Activated CD4-positive, alpha-beta T cell treated with anti-CD3 and anti-CD28 coated beads for 36 hours (primary cell): ENCODE results near the gene TRIM9. TPM values are rescaled to one million over a fixed set of nuclear protein-coding genes. Genes with fewer than 3 reads are reported as not detected.
A peak's percentile ranks its signal among the peaks of the same experiment; 100 is the strongest.

Experiments
- ATAC-seq: fragments of 200-7000 bp; cut with Tn5 transposase; one replicate; pipeline ENCODE4 v1.10.0; 2021; ENCODE audit warnings: mild to moderate bottlenecking, moderate library complexity
- CTCF ChIA-PET: fragments of 350-600 bp; sonication (Branson Sonifier 250); formaldehyde crosslinking; loops from one replicate; lab custom pipeline; 2021; ENCODE audit warnings: antibody characterized with exemption; lab: Charles Lee
- POLR2A ChIA-PET: fragments of 350-600 bp; sonication (Branson Sonifier 250); formaldehyde crosslinking; loops from one replicate; lab custom pipeline; 2021; ENCODE audit warnings: antibody characterized with exemption, inconsistent platforms; lab: Charles Lee
- DNase-seq: peaks from one replicate; pipeline ENCODE4 v3.0.0-alpha.2; 2020
- H3K27ac Mint-ChIP-seq: one replicate; pipeline ENCODE4 v1.8.0; 2021; ENCODE audit warnings: mixed read lengths
- H3K27me3 Mint-ChIP-seq: one replicate; pipeline ENCODE4 v1.8.0; 2021; ENCODE audit warnings: mixed read lengths
- H3K36me3 Mint-ChIP-seq: one replicate; pipeline ENCODE4 v1.8.0; 2021; ENCODE audit warnings: low read depth, mixed read lengths
- H3K4me1 Mint-ChIP-seq: one replicate; pipeline ENCODE4 v1.8.0; 2021; ENCODE audit warnings: mixed read lengths
- H3K4me3 Mint-ChIP-seq: one replicate; pipeline ENCODE4 v1.8.0; 2021; ENCODE audit warnings: mild to moderate bottlenecking, moderate library complexity, mixed read lengths
- H3K9me3 Mint-ChIP-seq: one replicate; pipeline ENCODE4 v1.8.0; 2021; ENCODE audit warnings: low read depth, mixed read lengths
- intact Hi-C, 2 experiments: fragments of 100-400 bp; cut with DNase I in 1 of 2; cut with micrococcal nuclease in 1 of 2; formaldehyde crosslinking; loops; one replicate each; pipeline versions ENCODE4 v1.14.2 to v1.15.1; 2022 to 2024; cut with DNase I, micrococcal nuclease
- total RNA-seq, 2 experiments: library from RNA; stranded (reverse); gene quantifications; one replicate each; pipeline ENCODE4 v1.2.3, GENCODE V29; 2021

Gene TRIM9
- total RNA-seq, 2 experiments from 2014 or later: 2.4 TPM

GRCh38 chr14:51022769-51023168 is 72.1 kb downstream of the TRIM9 start:
- H3K4me3 Mint-ChIP-seq: no peak overlapping the region
- no peak overlapping the region for H3K27ac Mint-ChIP-seq
- POLR2A ChIA-PET: no interaction called here
- H3K27me3 Mint-ChIP-seq: no peaks in the 10 kb centered on the region
- H3K4me1 Mint-ChIP-seq: no peaks in the 10 kb centered on the region
- no peaks in the 10 kb centered on the region for H3K36me3 Mint-ChIP-seq
- ATAC-seq: no peak
- intact Hi-C loops: no loop called here
- DNase-seq: no peak
- CTCF ChIA-PET: interaction anchor here (0.6 kb wide), 1 partner anchor 65 kb away, joined by 3 read pairs; no protein-coding TSS in a partner anchor
- H3K9me3 Mint-ChIP-seq: no peaks in the 10 kb centered on the region

DNA sequence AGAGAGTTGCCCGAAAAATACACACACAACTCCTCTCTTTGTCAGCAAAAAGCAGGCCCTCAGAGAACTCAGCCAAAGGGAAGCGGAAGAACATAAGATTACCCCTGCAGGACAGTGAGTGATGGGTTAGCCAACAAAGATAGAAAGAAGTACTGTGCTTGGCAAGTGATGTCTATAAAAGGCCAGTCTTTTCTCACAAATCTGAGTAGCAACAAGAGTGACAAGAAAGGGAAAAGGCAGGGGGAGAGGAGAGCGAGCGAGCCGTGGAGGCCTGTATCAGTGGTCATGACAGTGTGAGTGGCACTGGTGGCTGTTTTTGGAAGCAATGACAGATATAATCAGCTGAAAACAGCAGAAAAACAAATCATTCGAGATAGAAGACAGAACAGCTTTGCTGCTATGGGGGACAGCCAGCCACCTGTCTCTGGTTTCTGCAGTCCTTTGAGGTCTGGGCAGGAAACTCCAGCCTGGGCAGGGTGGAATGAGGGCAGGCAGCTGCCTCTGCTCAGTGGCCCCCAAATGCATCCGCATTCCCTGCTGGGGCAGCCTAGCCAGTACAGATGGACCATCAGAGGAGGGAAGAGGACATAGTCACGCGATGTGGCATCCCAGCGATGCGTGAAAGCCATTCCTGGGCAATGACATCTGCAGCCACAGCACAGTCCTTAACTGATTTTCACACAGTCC is 74.7 kb downstream of the TRIM9 start:
- ATAC-seq (no peak), DNase-seq (no peak)
- POLR2A ChIA-PET: no interaction called here
- no peaks in the 10 kb centered on the region for H3K36me3 Mint-ChIP-seq
- no peak overlapping the region for H3K27ac Mint-ChIP-seq
- no peaks in the 10 kb centered on the region for H3K4me1 Mint-ChIP-seq
- intact Hi-C loops: no loop called here
- no peak overlapping the region for H3K4me3 Mint-ChIP-seq
- CTCF ChIA-PET: no interaction called here
- H3K27me3 Mint-ChIP-seq: no peaks in the 10 kb centered on the region
- H3K9me3 Mint-ChIP-seq: no peaks in the 10 kb centered on the region

DNA sequence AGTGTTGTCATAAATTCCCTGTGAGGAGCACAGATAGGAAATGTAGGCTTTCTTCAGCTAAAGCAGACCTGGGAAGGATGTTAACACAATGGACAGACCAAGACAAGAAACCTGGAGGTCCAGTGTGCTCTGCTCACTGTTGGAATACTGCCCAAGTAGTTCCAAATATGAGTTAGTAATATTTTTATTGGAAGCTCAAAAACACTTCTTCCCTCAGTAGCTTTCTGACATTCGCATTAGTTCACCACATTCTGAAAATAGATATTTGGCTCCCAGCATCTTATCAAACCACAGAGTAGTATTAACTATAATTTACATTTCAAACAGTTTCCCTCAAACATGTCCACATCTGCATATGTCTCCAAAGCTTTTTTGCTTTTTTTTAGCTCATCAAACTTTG is 75.8 kb downstream of the TRIM9 start:
- CTCF ChIA-PET: interaction anchor here (1.0 kb wide), 1 partner anchor 8 kb away, joined by 3 read pairs; no protein-coding TSS in a partner anchor
- intact Hi-C loops: no loop called here
- no peak for ATAC-seq

DNA sequence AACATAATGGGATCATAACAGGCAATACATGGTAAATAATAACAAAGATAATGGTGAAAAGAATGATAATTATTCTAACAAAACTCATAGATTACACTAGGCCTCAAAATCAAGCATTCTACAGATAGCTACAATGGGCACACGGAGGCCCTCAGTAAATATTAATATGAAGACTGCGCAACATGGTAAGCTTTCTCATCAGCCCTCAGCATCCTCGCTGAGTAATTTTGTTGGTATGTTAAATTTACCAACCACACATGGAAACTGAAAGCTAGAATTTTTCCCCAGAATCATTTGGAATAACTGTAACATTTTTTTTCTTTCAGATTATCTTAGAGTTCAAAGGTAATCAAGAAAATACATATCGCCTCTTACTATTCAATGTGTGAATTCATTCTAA is 76.4 kb downstream of the TRIM9 start:
- ChIA-PET CTCF (no interaction called here), POLR2A (no interaction called here)
- Mint-ChIP-seq H3K36me3 (no peaks in the 10 kb centered on the region), H3K4me3 (no peak overlapping the region), H3K9me3 (no peaks in the 10 kb centered on the region), H3K4me1 (no peaks in the 10 kb centered on the region), H3K27me3 (no peaks in the 10 kb centered on the region), H3K27ac (no peak overlapping the region)
- no peak for DNase-seq
- intact Hi-C loops: no loop called here
- no peak for ATAC-seq

More for the DNA sequence above, 75.8 kb downstream of the TRIM9 start:
- Mint-ChIP-seq H3K9me3 (no peaks in the 10 kb centered on the region), H3K36me3 (no peaks in the 10 kb centered on the region), H3K4me3 (no peak overlapping the region), H3K4me1 (no peaks in the 10 kb centered on the region), H3K27ac (no peak overlapping the region), H3K27me3 (no peaks in the 10 kb centered on the region)
- POLR2A ChIA-PET: no interaction called here
- no peak for DNase-seq

DNA sequence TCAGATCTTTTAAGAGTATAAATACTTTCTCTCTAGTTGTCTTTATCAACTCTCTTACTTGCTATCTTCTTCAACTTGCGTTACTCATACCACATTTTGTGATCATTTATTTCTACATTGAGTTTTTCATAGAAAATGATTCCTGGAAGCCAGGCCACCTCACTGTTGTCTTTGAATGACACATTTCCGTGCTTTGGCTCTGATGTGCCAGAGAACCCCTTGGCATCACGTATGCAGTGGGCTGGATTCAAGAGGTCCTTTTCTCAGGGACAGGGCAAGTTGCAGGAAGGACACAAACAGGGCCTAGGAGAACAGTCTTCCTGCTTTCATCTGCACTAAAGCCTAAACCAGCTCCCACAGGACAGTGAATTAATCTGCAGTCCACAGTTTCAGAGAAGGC is 80.3 kb downstream of the TRIM9 start:
- POLR2A ChIA-PET: no interaction called here
- no peaks in the 10 kb centered on the region for H3K27me3 Mint-ChIP-seq
- DNase-seq (no peak), ATAC-seq (no peak)
- intact Hi-C loops: no loop called here
- no peaks in the 10 kb centered on the region for H3K9me3 Mint-ChIP-seq
- H3K36me3 Mint-ChIP-seq: no peaks in the 10 kb centered on the region
- no peak overlapping the region for H3K27ac Mint-ChIP-seq
- no peaks in the 10 kb centered on the region for H3K4me1 Mint-ChIP-seq
- no peak overlapping the region for H3K4me3 Mint-ChIP-seq
- CTCF ChIA-PET: no interaction called here

- Mint-ChIP-seq H3K36me3 (no peaks in the 10 kb centered on the region), H3K4me1 (no peaks in the 10 kb centered on the region), H3K27me3 (no peaks in the 10 kb centered on the region), H3K4me3 (no peak overlapping the region), H3K9me3 (no peaks in the 10 kb centered on the region), H3K27ac (no peak overlapping the region)
- ChIA-PET POLR2A (no interaction called here), CTCF (no interaction called here)
- intact Hi-C loops: no loop called here
- DNase-seq (no peak), ATAC-seq (no peak)
Measured at GRCh38 chr14:51014086-51014485, 80.8 kb downstream of the TRIM9 start.

DNA sequence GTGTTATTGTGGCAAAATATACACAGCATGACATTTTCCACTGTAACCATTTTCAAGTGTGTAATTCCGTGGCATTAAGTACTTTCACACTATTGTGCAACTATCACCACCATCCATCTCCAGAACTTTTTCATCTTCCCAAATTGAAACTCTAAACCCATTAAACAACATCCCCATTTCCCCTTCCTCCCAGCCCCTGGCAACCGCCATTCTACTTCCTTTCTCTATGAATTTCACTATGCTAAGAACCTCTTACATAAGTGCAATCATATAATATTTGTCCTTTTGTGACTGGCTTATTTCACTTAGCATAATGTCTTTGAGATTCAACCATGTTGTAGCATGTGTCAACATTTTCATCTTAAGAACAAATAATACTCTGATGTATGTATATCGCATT is 82.8 kb downstream of the TRIM9 start:
- H3K36me3 Mint-ChIP-seq: no peaks in the 10 kb centered on the region
- H3K27me3 Mint-ChIP-seq: no peaks in the 10 kb centered on the region
- no peak overlapping the region for H3K27ac Mint-ChIP-seq
- no peak overlapping the region for H3K4me3 Mint-ChIP-seq
- H3K4me1 Mint-ChIP-seq: no peaks in the 10 kb centered on the region
- ATAC-seq (no peak), DNase-seq (no peak)
- intact Hi-C loops: no loop called here
- no peaks in the 10 kb centered on the region for H3K9me3 Mint-ChIP-seq
- POLR2A ChIA-PET: no interaction called here
- CTCF ChIA-PET: no interaction called here

DNA sequence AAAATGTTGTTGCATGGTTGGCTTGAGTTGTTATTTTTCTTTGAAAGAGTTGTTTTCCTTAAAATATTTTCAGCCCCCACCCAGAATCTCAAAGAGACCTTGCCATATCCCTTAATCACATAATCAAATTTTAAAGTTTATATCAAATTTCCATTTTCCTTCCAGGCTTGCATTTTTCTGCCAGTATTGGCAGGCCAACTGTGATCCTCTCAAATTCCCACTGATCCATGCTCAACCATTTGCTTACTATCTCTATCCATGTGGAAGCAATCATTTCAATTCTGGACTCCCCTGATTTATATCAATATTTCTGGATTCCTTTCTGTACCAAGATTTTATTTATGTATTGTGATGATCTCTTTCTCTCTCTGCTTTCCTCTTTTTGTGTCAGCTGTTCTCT is 86.5 kb downstream of the TRIM9 start:
- H3K27ac Mint-ChIP-seq: peak overlapping the region; percentile 9
- no peaks in the 10 kb centered on the region for H3K36me3 Mint-ChIP-seq
- DNase-seq (no peak), ATAC-seq (no peak)
- no peaks in the 10 kb centered on the region for H3K4me1 Mint-ChIP-seq
- ChIA-PET POLR2A (no interaction called here), CTCF (no interaction called here)
- no peak overlapping the region for H3K4me3 Mint-ChIP-seq
- no peaks in the 10 kb centered on the region for H3K9me3 Mint-ChIP-seq
- H3K27me3 Mint-ChIP-seq: no peaks in the 10 kb centered on the region
- intact Hi-C loops: no loop called here

GRCh38 chr14:51006781-51007211 is 88.1 kb downstream of the TRIM9 start:
- intact Hi-C loops: no loop called here
- Mint-ChIP-seq H3K9me3 (no peaks in the 10 kb centered on the region), H3K27me3 (no peaks in the 10 kb centered on the region), H3K27ac (no peak overlapping the region), H3K4me1 (no peaks in the 10 kb centered on the region), H3K36me3 (no peaks in the 10 kb centered on the region), H3K4me3 (no peak overlapping the region)
- ChIA-PET CTCF (no interaction called here), POLR2A (interaction anchor here (0.8 kb wide), 1 partner anchor 47 kb away, joined by 3 read pairs; no protein-coding TSS in a partner anchor)
- no peak for DNase-seq
- ATAC-seq: no peak

DNA sequence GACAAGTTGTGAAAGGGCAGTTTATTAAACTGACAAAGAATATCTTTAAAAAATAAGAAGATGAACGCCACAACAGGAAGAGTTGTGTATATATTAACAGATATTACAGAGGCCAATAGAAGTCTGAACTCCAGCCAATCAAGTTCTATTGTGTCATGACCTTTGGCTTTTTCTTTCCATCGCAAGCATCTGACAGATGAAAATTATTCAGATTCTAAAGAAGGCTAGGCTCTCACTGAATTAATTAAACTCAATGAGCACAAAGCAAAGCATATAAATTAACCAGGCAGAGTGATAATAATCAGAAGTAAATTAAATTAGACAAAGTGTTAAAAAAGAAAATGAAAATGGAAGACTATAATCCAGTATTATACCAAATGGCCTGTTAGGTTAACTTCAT is 88.6 kb downstream of the TRIM9 start:
- no peaks in the 10 kb centered on the region for H3K27me3 Mint-ChIP-seq
- H3K27ac Mint-ChIP-seq: no peak overlapping the region
- DNase-seq (no peak), ATAC-seq (no peak)
- no peaks in the 10 kb centered on the region for H3K4me1 Mint-ChIP-seq
- no peaks in the 10 kb centered on the region for H3K9me3 Mint-ChIP-seq
- intact Hi-C loops: no loop called here
- no peak overlapping the region for H3K4me3 Mint-ChIP-seq
- H3K36me3 Mint-ChIP-seq: no peaks in the 10 kb centered on the region
- ChIA-PET CTCF (no interaction called here), POLR2A (interaction anchor here (0.8 kb wide), 1 partner anchor 47 kb away, joined by 3 read pairs; no protein-coding TSS in a partner anchor)

DNA sequence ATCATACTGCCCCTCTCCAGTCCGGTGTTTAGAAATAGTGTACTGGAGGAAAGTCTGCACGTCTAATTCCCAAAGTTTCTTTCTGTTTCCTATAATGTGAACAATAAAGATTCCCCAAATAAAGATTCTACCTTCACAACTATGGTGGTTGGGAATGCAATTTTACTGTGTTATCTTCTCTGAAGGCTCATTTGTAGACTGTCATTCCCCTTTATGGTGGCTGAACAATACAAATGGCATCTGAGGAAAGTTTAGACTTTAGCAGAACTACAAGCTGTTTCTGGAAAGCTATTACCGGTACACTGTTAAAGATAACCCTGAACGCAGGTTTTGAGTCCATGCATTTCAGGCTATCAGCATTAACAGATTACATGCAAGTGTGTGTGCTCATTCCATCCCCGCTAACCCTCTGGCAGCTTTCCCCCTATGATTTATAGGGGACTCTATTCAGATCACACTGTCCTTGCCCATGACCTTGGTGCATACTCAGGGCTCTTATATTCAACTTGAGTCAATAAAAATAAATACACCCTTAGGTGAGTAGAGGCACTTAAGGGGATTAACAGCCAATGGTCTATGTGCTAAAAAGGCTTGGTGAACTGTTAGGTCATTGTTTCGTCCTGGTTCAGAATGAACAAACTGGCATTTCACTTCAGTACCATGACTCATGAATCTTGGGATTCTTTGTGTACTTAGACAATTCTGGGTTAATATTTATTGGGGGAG is 89.9 kb downstream of the TRIM9 start:
- POLR2A ChIA-PET: no interaction called here
- no peaks in the 10 kb centered on the region for H3K9me3 Mint-ChIP-seq

DNA sequence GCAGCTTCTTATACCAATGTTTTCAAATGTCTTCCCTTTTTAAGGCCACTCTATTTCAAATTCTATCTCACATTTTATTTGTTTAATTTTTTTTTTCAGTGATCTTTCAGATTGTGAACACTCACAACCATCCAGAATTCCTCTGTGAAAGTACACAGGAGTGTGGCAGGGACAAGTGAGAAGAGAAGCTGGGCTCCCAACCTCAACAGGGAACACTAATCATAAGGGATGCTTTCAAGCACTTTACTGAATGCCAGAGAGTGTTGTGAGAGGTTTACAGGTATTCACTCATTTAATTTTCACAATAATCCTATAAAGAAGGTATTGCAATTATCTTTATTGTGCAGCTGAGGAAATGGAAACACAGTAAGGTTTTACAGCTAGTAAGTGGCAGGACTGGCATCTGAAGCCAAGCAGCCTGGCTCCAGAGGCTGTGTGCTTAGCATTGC is 90.5 kb downstream of the TRIM9 start:
- Mint-ChIP-seq H3K4me3 (no peak overlapping the region), H3K9me3 (no peaks in the 10 kb centered on the region), H3K36me3 (no peaks in the 10 kb centered on the region), H3K4me1 (no peaks in the 10 kb centered on the region), H3K27ac (no peak overlapping the region), H3K27me3 (no peaks in the 10 kb centered on the region)
- intact Hi-C loops: no loop called here
- ChIA-PET POLR2A (no interaction called here), CTCF (no interaction called here)
- DNase-seq (no peak), ATAC-seq (no peak)

More for the DNA sequence above, 89.9 kb downstream of the TRIM9 start:
- H3K4me3 Mint-ChIP-seq: no peak overlapping the region
- no peak for ATAC-seq
- CTCF ChIA-PET: no interaction called here
- intact Hi-C loops: no loop called here
- H3K27me3 Mint-ChIP-seq: no peaks in the 10 kb centered on the region
- H3K4me1 Mint-ChIP-seq: no peaks in the 10 kb centered on the region
- H3K27ac Mint-ChIP-seq: no peak overlapping the region
- no peaks in the 10 kb centered on the region for H3K36me3 Mint-ChIP-seq
- DNase-seq: no peak
